HEK293 (cell line): ENCODE data around the gene TRIM40.

Experiments used
- CTCF ChIP-seq: fragments of 450-650 bp; formaldehyde crosslinking; IDR thresholded peaks from 2 replicates; pipeline ENCODE4 v1.5.1; 2016; ENCODE audit warnings: missing biosample characterization, missing genetic modification characterization
- KLF7 ChIP-seq: fragments of 450-650 bp; formaldehyde crosslinking; IDR thresholded peaks from 2 replicates; pipeline ENCODE4 v1.5.1; 2016; ENCODE audit warnings: missing biosample characterization, missing genetic modification characterization, borderline replicate concordance
- PBX3 ChIP-seq: sonication (generic); formaldehyde crosslinking; IDR thresholded peaks from 2 replicates; pipeline ENCODE4 v1.8.1; 2022; ENCODE audit warnings: mild to moderate bottlenecking, moderate library complexity, missing genetic modification reagents
- ZBTB7A ChIP-seq: fragments of 450-650 bp; formaldehyde crosslinking; IDR thresholded peaks from 2 replicates; pipeline ENCODE4 v1.5.1; 2016; ENCODE audit warnings: low read depth, missing biosample characterization, missing genetic modification characterization
- ZNF121 ChIP-seq: fragments of 450-650 bp; formaldehyde crosslinking; IDR thresholded peaks from 2 replicates; pipeline ENCODE4 v1.5.1; 2016; ENCODE audit warnings: missing biosample characterization, missing genetic modification characterization
- ZNF274 ChIP-seq, 2 experiments: fragments of 200-500 bp in 1 of 2; fragments of 450-650 bp in 1 of 2; sonication (Bioruptor generic) in 1 of 2; formaldehyde crosslinking in 1 of 2; IDR thresholded peaks; 2 replicates each; pipeline versions ENCODE4 v1.5.1 to v1.6.1; 2014 to 2016; ENCODE audit warnings: borderline replicate concordance in 1 of 2, inconsistent platforms in 1 of 2, low read length in 1 of 2, missing biosample characterization in 1 of 2, missing genetic modification characterization in 1 of 2
- ZNF549 ChIP-seq: fragments of 450-650 bp; IDR thresholded peaks from 2 replicates; pipeline ENCODE4 v1.5.1; 2018; ENCODE audit warnings: missing biosample characterization, missing genetic modification characterization, mild to moderate bottlenecking, inconsistent platforms, moderate library complexity
- ZNF76 ChIP-seq: fragments of 450-650 bp; formaldehyde crosslinking; IDR thresholded peaks from 2 replicates; pipeline ENCODE4; 2016; ENCODE audit warnings: low read depth, missing biosample characterization, missing genetic modification characterization, borderline replicate concordance
- ZNF785 ChIP-seq: fragments of 450-650 bp; formaldehyde crosslinking; IDR thresholded peaks from 2 replicates; pipeline ENCODE4 v1.5.1; 2016; ENCODE audit warnings: missing biosample characterization, missing genetic modification characterization

GRCh38 chr6:30192076-30192475, 56.1 kb downstream of the TRIM40 start:
- TF ChIP-seq CTCF (tag by site-specific recombination) (no peak), ZNF274 (IDR thresholded peaks at IDR 0.05; ENCODE audit: low read length) (no peak), ZNF274 (tag by site-specific recombination; IDR thresholded peaks at IDR 0.05; ENCODE audit: borderline replicate concordance) (no peak), PBX3 (CRISPR knock-in tag) (no peak), ZBTB7A (no peak), ZNF785 (tag by site-specific recombination) (no peak), ZNF549 (tag by site-specific recombination) (no peak), ZNF121 (tag by site-specific recombination) (no peak), KLF7 (tag by site-specific recombination) (no peak), ZNF76 (tag by site-specific recombination) (no peak)
